HG03439 (cell line): Measurements from ENCODE around the gene ANKLE1.
A peak's percentile ranks its signal among the peaks of the same experiment; 100 is the strongest.

Experiments
- ATAC-seq: cut with Tn5 transposase; IDR thresholded peaks from one replicate; pipeline ENCODE4 v1.9.1; 2021; ENCODE audit warnings: mild to moderate bottlenecking, moderate library complexity; ENCODE audit not compliant: unreplicated experiment

The ANKLE1 gene, protein sequence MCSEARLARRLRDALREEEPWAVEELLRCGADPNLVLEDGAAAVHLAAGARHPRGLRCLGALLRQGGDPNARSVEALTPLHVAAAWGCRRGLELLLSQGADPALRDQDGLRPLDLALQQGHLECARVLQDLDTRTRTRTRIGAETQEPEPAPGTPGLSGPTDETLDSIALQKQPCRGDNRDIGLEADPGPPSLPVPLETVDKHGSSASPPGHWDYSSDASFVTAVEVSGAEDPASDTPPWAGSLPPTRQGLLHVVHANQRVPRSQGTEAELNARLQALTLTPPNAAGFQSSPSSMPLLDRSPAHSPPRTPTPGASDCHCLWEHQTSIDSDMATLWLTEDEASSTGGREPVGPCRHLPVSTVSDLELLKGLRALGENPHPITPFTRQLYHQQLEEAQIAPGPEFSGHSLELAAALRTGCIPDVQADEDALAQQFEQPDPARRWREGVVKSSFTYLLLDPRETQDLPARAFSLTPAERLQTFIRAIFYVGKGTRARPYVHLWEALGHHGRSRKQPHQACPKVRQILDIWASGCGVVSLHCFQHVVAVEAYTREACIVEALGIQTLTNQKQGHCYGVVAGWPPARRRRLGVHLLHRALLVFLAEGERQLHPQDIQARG

DNA sequence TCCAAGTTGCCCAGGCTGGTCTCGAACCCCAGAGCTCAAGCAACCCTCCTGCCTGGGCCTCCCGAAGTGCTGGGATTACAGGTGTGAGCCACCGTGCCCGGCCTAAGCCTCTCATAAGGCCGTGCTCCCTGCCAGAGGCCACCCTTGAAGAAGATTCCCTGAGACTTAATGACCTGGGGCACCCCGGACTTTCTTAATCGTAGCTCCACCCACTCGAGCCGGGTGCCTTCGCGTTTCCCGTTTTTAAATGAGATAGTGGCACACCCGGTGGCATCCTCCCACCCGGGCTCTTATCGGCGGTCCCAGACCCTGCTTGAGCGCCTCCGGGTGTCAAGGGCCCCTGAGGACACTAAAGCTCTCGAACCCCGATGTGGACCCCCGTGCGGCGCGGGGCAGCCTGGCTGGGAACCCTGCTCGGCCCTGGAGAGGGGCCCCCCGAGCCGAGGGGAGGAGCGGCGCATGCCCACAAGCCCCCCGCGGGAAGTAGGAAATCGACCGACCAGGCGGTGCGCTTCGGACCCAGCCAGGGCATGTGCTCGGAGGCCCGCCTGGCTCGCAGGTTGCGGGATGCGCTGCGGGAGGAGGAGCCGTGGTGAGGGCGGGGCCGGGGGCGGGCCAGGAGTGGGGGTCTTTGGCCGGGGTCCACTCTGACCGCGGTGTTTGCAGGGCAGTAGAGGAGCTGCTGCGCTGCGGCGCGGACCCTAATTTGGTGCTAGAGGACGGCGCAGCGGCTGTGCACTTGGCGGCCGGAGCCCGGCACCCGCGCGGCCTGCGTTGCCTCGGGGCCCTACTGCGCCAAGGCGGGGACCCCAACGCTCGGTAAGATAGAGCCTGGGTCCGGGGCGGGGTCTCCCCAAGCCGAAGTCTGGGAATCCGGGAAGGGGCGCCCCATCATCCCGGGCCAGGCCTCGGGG, at the start of gene ANKLE1:
Gene ANKLE1, plus strand, starts transcription at position 511 of the 914 bp plus-strand sequence. Its CDS starts 20 bp downstream, at position 531.
- no peak for ATAC-seq

DNA sequence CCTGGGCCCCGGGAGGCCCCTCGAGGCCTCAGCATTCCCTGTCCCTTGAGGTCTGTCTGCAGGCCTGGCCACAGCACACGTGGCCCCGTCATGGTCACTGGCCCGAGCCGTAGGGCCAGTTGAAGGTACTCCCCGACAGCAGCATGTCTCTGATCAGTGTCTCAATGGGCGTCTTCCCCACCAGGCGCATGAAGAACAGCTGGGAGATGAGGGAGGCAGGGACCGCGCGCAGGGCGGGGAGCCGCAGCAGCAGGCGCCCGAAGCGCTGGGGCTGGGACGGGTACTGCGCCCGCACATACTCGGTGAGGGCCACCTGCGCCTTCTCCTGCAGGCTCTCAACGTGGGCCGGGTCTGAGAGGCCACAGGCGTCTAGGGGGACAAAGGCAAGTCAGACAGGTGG, 49.4 kb upstream of the ANKLE1 start:
- no peak for ATAC-seq

DNA sequence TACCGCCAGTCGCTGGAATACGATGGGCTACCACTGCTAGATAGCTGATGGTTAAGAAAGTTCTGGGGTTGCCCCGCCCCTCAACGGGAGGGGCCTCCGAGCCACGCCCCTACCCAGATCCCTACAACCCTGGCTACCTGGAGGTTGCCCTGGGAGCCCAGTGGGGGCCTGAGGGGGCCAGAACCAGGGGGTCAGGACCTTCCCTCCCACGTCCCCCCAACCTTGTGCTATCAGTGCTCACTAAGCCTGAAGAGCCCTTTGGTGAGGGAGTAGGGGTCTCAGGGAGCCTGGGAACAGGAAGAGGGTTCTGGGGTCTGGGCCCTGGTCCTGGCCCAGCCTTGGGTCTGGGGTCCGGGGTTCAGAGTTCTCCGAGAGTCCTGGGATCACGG, 46.8 kb upstream of the ANKLE1 start:
- ATAC-seq, result peak; percentile 54

DNA sequence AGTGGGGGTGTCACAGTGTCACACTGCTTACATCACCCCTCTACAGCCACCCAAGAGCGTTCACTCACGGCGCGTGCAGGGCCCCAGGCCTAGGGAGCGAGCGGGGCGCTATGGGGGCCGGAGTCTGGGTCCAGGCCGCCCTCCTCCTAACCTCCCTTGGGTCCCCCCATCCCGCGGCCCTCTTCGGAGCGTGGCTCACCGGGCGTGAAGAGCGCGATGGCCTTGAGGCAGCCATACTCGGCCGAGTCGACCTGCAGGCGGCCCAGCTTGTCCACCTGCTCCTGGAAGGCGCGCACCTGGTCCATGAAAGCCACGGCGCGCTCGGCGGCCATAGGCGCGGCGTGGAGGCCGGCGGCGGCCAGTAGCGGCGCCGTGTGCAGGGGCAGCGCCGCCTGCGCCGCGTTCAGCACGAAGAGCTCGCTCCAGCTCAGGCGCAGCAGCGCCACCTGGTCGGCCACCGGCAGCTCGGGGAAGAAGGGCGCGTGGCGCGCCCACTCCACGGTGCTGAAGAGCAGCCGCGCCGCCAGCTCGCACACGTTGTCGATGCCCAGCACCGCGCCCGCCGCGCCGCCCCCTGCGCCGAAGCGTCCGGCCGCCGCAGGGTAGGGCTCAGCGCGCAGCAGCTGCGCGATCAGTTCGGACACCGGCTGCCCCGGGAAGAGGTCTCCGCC, 46.3 kb upstream of the ANKLE1 start:
- ATAC-seq, result peak; percentile 60

DNA sequence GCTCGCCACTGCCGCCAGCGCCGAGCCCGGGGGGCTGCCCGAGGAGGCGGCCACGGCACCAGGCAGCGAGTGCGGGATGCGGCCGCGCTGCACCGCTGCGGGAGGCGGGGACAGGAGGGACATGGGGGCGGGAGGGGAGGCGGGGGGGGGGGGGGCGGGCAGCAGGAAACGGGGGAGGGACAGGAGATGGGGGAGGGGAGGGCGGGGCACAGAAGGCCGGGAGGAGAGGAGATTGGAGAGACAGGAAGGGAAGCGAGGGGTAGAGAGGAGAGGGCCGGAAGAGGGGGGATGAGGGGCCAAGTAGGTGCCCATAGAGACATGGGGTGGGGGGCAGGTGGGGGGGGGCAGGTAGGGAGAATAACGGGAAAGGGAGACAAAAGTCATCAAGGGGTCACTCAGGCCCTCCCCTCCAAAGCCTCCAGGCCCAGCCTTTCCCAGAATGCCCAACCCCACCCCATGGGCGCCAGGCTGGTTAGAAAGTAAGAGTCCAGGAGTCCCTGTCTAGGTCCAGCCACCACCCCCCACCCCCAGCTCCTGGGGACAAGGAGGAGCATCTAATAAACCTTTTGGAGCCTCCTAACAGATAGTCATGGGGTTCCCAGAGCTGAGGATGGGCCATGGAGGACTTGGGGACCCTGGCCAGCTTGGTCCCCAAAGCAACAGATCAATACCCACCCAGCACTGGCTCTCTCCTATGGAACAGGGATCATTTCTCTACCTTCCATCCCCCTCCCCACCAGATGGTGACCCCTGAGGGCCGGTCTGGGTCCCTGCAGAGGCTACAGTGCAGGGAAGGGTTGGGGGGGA, 45.5 kb upstream of the ANKLE1 start:
- ATAC-seq, result no peak

DNA sequence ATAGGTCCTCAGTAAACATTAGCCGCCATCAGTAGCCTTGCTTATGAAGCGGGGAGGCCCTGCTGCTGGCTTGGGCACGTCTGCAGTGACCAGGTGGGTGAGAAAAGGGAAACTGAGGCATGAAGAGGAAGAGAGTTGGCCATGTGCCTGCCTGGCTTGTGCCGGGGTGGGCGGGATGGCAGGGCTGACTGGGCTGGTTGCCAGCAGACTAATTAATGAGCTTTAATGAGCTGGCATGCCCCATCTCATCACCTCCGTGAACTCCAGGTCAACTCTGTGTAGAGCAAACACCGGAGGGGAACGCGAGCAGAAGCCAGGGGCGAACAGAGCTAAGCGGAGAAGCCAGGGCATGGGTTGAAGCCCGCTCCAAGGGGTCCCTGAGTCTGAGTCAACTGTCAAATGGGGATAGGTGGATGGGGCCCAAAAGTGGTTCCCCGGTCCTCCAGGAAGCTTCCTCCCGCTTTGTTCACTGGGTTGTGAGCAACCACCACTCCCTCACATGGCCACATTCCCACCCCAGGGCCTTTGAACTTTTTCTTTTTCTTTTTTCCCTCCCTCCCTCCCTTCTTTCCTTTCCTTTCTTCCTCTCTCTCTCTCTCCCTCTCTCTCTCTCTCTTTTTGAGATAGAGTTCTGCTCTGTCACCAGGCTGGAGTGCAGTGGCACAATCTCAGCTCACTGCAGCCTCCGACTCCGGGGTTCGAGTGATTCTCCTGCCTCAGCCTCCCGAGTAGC, 44.7 kb upstream of the ANKLE1 start:
- ATAC-seq, result no peak

DNA sequence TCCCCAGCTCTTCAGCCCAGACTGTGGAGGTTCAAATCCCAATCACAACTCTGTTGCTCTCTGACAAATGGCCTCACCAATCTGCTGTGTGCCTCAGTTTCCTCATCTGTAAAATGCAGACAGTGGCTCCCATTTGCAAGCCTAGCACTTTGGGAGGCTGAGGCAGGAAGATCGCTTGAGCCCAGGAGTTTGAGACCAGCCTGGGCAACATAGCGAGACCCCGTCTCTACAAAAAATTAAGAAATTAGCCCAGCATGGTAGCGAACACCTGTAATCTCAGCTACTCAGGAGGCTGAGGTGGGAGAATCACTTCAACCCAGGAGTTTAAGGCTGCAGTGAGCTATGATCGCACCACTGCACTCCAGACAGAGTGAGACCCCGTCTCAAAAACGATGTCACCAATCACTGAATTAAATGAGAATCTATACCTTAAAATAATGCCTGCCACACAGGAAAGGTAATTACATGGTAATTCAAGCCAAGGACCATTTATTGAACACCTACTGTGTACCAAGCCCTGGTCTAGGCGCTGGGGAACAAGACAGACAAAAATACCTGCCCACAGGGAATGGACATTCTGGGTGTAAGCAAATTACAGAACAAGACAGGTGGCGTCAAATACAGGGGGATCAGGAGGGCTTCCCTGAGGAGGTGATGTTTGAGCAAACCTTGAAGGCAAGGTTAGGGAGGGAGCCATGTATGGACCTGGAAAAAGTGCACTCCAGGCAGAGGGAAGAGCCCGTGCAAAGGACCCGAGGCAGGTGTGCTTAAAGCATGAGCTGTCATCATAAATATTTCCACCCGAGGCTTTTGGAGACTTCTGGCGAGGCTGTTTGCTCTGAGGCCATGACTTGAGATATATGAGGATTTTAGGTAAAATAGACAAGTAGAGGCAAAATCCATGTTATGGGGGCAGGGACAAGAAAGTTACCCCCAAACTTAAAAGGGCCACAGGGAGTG, 43.7 kb upstream of the ANKLE1 start:
- no peak for ATAC-seq

DNA sequence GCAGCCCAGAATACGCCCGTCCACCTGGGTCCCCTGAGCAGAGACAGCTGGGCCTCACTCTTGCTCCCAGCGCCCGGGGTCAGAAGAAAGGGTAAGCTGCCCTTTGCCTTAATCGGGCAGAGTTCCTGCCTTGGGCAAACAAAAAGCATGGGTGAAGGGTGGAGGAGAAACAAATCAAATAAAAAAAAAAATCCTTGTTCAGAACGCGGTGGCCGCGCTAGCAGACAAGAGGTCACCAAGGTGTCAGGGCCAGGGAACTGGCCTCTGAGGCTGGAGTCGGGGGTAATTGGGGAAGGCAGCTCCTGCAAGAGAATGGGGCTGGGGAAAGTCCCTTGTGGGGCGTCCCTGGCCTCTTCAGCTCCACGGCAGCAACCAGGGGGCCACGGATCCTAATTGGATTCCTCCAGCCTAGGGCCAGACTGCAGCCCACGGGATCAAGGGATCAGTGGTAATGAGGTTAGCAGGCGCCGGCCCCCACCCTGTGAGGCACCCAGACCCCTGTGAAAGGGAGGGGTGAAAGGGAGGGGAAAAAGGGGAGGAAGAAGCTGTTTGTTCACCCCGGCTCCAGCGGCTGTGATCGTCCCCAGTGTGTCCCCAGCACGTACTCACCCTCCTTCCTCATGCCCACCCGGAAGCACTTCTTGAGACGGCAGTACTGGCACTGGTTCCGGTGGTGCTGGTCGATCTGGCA, 41.5 kb upstream of the ANKLE1 start:
- ATAC-seq, result no peak

DNA sequence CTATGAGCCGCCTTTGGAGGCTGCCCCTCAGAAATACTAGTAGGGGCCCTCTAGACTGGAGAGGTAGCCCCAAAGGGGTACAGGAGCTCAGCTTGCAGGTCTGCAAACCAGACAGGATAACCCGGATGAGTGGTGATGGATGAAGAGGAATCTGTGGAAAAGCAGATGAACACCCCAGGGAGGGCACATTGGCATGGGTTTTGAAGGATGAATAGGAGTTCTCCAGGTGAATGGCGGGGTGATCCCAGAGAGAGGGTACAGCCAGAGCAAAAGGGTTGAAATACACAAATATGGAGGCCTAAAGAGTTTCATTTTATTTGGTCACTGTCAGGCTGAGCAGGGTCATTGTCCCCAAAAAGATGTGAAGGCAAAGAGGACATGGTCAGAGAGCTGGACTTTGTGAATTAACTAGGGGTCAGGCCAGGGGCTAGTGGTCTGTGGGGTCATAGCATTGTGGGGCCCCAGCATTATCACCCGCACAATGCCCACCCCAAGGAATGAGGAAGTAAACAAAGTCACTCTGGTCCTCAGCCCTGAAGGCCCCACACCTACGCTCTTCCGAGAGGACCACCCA, 40.8 kb upstream of the ANKLE1 start:
- no peak for ATAC-seq

DNA sequence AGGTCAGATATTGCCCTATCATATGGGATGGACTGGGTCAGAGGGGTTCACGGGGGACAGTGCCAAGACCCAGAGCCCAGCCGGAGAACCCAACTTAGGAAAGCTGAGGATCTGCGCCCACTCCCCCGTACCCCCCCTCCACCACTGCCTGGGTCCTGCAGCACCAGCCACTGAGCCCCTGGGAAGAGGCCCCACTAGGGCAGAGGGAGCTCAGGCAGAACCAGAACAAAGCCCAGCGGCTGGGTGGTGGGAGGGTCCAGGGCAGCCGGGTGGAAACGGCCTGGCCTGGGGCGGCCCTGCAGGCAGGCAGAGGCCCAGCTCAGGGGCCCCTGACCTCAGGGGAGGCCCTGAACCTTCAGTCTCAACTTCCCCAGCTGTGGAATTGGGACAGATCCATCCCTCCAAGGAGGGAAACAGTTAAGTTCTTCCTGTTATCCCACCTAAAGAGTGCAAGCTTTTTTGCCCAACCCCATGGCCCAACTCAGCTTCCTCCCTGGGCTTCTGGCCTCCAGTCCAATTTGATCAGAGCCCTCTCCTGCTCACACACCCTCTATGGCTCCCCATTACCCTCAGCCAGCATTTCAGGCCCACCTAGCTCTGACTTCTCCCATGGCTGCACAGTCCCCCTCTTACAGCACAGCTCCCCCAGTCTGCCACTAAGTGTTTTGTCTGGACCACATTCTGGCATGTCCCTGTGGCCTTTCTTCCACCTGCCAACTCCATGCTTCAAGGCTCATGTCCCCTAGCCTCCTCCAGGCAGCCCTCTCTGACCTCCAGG, 39.1 kb upstream of the ANKLE1 start:
- no peak for ATAC-seq

DNA sequence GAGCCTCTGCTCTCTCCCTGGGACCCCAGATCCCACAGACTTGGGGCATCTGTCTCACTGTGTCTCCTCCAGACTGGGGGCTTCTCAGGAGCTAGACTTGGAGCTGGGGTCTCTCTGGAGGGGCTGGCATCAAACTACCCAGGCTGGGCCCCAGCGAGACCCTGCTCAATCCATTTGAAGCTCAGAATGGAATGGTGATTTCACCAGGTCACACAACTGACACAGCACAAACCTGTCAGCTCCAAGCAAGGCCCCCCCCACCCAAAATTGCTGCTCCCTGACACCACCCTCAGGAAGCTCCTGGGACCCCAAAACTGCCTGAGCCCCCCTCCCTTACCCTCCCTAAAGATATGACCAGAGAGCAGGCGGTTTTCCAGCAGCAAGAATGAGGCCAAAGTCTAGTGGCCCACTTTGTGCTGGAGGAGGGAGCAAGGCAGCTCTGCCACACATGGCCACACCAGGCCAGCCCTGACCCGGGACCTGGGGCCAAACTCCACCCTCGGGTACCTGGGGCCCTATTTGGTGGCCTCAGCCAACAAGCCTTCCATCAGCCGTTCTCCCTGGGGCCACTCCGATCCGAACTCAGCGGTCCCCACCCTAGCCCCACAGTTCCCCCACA, 38.4 kb upstream of the ANKLE1 start:
- no peak for ATAC-seq

DNA sequence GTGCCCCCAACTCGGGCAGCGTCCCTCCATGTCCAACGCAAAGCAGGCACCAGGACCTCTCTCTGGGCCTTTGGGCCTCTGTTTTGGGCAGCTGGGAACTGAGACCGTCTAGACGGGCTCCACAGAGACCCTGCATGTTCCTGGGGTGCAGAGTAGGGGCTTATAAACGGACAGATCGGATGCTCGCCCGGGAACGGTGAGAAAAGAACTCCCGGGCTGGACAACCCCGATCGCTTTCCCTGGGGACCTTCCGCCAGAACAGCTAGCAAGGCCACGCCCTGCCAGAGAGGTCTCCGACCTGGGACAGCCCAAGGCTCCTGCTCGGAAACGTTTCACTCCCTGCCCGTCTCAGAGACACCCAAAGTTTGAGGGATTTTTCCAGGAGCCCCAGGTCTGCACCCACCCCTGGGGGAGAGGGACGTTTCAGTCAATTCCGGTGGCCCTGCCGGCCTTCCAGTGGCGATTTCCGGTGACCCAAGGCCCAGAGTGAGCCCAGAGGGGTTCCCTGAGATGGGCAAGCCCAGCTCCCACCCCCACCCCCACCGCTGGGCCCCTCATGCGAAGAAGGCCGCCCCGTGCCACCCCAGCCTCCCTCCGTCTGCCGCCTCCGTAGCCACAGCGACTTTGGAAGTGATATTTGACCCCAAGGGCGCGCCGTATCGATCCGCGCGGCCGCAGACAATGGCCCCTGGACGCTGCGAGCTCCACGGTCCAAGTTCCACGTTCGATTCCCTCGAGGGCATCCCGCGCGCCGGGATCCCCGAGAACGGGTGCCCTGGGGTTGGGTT, 37.7 kb upstream of the ANKLE1 start:
- no peak for ATAC-seq

DNA sequence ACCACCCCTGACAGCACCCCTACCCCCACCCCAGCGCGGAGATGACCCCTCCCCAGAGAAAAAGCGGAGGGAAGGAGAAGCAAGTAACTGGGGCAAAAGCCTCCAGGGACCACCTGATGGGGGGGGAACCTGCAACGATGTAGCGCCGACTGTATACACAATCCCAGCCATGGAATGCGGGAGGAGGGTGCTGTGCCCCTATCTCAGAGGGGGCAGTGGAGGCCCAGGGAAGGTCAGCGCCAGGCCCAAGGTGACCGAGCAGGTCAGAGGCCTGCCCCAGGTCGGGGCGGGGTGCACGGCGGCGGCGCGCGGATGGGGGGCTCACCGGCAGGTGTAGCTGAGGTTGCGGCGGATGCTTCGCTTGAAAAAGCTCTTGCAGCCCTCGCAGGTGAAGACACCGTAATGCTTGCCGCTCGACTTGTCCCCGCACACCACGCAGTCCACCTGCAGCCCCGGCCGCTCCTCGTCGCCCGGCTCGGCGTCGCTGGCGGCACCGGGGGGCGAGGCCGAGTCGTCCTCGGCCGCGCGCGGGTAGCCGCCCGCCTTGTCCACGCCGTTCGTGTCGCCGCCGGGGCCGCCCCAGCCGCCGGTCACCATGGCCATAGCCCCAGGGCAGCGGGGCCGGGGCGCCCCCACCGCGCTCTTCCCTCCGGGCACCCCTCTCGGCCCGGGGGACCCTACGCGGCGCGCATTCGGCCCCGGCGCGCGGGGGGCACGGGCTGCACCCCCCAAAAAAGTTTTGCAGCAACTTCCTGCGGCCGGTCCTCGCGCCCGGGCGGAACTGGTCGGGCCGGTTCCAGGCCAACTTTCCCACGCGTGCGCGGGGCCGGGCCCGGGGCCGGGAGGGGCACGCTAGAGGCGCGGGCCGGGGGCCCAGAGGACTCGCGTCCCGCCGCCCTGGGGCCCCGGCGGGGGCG, 36.8 kb upstream of the ANKLE1 start:
- no peak for ATAC-seq

DNA sequence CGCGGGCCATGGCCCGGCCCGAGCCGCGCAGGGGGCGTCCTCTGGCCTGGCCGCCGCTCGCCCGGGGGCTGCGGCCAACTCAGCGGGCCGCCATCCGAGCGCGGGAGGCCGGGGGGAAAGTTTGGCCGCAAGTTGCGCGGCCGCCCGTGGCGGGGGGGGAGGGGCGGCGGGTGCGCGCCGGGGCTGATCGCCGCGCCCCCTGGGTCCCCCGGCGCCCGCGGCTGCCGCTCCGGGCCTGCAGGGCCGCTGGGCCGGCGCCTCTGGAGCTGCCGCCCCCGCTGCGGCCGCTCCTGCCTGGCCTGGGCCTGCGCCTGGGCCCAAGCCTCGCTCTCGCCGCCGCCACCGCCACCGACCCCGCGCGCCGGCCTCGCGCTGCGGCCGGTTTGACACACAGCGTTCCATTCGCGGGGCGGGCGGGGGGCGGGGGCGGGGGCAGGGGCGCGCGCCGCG, 36.1 kb upstream of the ANKLE1 start, which contains the start of gene NR2F6:
Gene NR2F6, minus strand, starts transcription at position 385 of the 450 bp plus-strand sequence. CDS start 699 bp downstream, outside the sequence.
- no peak for ATAC-seq
